ENCODE results near the gene RAD51B.

Gene RAD51B

DNA sequence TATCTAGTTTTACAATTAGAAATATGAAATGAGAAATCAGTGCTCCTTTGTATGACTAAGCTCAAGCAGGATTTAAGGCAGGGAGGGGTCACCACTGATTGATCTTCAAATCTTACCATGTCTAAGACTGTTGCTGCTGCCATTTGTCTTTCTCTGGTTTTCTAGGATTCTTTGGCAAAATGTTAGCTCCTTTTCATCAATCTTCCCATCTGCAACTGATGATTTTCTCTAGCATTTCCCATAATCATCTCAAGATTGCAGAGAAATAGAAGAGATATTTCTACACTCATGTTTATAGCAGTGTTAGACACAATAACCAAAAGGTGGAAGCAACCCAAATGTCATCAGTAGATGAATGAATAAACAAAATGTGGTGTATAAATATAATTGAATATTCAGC is 175.0 kb downstream of the RAD51B start:
- DNase-seq (ENCODE audit: insufficient read length, low spot score): no peak
- no peak for FAIRE-seq
- TF ChIP-seq, protein P1, sequence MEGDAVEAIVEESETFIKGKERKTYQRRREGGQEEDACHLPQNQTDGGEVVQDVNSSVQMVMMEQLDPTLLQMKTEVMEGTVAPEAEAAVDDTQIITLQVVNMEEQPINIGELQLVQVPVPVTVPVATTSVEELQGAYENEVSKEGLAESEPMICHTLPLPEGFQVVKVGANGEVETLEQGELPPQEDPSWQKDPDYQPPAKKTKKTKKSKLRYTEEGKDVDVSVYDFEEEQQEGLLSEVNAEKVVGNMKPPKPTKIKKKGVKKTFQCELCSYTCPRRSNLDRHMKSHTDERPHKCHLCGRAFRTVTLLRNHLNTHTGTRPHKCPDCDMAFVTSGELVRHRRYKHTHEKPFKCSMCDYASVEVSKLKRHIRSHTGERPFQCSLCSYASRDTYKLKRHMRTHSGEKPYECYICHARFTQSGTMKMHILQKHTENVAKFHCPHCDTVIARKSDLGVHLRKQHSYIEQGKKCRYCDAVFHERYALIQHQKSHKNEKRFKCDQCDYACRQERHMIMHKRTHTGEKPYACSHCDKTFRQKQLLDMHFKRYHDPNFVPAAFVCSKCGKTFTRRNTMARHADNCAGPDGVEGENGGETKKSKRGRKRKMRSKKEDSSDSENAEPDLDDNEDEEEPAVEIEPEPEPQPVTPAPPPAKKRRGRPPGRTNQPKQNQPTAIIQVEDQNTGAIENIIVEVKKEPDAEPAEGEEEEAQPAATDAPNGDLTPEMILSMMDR (IDR thresholded peaks at IDR 0.05; ENCODE audit: insufficient read depth, missing control alignments): no peak

DNA sequence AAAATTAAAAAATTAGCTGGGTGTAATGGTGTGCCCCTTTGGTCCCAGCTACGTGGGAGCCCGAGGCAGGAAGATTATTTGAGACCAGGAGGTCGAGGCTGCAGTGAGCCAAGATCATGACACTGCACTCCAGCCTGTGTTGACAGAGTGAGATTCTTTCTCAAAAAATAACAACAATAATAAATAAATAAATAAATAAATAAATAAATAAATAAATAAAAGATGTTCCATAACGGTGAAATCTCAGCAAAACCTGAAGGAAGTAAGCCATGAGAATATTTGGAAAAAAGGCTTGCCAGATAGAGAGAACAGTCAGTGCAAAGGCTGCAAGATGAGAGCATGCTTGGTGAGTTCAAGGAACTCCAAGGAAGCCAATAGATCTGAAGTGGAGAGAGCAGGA is 176.7 kb downstream of the RAD51B start:
- FAIRE-seq: no peak
- TF ChIP-seq, protein P1 (IDR thresholded peaks at IDR 0.05; ENCODE audit: insufficient read depth, missing control alignments): no peak

DNA sequence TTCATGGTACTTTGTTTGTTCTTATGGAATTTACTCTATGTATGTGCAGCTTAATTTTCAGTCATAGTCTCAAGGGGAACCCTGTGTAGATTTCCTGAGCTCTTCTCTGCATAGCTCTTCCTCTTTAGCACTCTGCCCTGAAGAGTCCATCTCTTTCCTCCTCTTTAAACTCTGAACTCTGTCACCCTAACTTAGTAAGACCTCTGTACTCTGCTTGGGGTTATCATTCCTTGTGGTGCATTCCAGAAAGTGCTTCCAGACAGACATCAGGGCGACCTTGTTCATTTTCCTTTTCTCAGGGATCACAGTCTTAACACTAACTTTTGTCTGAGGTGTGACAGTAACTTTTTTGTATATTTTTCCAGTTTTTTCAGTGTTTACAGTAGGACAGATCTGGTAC is 179.3 kb downstream of the RAD51B start:
- no peak for FAIRE-seq
- TF ChIP-seq, protein P1 (IDR thresholded peaks at IDR 0.05; ENCODE audit: insufficient read depth, missing control alignments): no peak

More for the DNA sequence above, 176.7 kb downstream of the RAD51B start:
- DNase-seq (ENCODE audit: insufficient read length, low spot score): no peak

DNA sequence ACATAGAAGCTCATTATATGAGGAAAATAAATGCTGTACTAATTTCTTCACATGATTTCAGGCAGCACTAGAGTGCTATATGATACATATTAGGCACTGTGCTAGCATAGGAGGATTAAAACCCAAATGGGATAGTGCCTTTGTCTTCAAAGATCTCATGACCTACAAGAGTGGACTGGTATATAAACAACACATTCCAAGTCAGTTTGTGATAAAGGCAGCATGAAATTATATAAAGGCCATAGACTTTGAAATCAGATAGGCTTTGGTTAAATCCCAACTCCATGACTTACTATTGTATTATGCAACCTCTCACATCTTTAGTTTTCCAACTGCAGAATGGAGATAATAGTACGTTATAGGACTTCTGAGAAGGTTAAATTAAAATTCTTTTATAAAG is 179.7 kb downstream of the RAD51B start:
- FAIRE-seq: no peak
- TF ChIP-seq, protein P1 (IDR thresholded peaks at IDR 0.05; ENCODE audit: insufficient read depth, missing control alignments): no peak
- DNase-seq (ENCODE audit: insufficient read length, low spot score): no peak

More for the DNA sequence above, 179.3 kb downstream of the RAD51B start:
- DNase-seq (ENCODE audit: insufficient read length, low spot score): no peak

DNA sequence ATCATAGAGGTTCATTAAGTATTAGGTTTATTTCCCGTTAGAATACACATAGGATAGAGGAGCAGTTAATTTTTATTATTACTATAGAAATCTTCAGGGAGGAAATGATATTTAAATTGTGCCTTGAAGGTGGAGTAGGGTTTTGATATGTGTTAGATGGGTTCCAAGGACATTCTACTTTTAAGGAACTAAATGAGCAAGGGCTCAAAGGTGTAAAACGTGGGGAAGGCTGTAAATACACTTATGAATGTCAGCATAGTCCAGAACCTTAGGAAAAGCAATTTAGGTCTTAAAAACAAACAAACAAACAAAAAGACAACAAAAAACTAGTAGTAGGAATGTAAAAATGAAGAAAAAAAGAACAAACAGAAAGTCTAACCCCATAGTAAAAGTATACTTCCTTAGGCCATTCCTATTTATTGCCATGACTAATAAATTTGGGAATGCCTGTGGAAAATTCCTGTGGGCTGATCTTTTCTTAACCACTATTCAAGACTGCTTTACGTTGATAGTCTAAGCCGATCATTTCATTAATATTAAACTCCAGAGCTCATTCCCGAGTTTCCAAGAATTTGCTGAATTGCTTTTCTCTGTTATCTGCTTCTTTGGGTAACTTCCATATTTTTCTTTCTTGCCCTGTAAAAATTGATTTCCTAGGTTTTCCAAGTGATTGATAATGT is 180.3 kb downstream of the RAD51B start:
- TF ChIP-seq, protein P1 (IDR thresholded peaks at IDR 0.05; ENCODE audit: insufficient read depth, missing control alignments): no peak
- FAIRE-seq (no peak), DNase-seq (ENCODE audit: insufficient read length, low spot score) (no peak)

DNA sequence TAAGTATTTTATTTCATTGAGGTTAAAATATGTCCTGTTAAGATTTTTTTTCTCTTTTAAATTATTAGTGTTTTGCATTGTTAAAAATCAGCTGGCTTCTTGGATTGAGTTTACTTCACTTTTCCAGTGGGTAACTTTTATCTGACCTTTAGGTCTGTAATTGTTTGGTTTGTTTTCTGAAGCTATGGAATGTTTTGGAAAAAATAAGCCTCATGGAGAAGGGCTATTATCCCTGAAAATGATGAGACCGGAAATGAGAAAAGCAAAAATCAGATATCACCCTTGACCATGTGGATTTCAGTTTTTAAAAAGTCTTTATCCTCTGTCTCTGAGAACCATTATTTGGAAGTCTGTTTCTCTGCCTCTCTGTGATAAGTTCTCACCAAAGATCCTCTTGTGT is 180.9 kb downstream of the RAD51B start:
- no peak for DNase-seq (ENCODE audit: insufficient read length, low spot score)
- TF ChIP-seq, protein P1 (IDR thresholded peaks at IDR 0.05; ENCODE audit: insufficient read depth, missing control alignments): no peak
- FAIRE-seq: no peak

DNA sequence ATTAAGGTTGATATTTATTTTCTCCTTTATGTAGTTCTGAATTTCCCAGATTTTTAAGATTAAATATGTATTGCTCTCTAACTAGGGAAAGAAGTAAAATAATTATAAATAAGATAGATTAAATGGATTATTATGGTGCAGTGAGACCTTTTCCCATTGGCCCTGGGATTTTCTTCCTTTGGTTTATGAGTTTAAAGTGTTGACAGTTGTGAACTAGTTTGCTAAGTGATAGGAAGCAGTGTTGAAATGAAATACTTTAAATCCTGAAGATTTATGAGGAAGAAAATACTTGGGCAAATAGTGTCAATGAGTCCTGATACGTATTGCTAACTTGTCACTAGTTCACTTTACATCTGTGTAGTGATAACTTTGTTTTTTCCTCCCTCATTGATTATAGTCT is 188.9 kb downstream of the RAD51B start:
- TF ChIP-seq, protein P1 (IDR thresholded peaks at IDR 0.05; ENCODE audit: insufficient read depth, missing control alignments): no peak
- no peak for FAIRE-seq
- no peak for DNase-seq (ENCODE audit: insufficient read length, low spot score)
